HG03432 (cell line): ENCODE measurements around the gene SGSM2.
"Not testable (repeated sequence)": the region's sequence is repeated elsewhere in the genome, so short reads cannot be mapped to it uniquely, and the experiment has no call there.

Experiments
- ATAC-seq: cut with Tn5 transposase; IDR thresholded peaks from one replicate; pipeline ENCODE4 v1.9.1; 2021; ENCODE audit warnings: mild to moderate bottlenecking, moderate library complexity; ENCODE audit not compliant: unreplicated experiment

The SGSM2 gene, protein sequence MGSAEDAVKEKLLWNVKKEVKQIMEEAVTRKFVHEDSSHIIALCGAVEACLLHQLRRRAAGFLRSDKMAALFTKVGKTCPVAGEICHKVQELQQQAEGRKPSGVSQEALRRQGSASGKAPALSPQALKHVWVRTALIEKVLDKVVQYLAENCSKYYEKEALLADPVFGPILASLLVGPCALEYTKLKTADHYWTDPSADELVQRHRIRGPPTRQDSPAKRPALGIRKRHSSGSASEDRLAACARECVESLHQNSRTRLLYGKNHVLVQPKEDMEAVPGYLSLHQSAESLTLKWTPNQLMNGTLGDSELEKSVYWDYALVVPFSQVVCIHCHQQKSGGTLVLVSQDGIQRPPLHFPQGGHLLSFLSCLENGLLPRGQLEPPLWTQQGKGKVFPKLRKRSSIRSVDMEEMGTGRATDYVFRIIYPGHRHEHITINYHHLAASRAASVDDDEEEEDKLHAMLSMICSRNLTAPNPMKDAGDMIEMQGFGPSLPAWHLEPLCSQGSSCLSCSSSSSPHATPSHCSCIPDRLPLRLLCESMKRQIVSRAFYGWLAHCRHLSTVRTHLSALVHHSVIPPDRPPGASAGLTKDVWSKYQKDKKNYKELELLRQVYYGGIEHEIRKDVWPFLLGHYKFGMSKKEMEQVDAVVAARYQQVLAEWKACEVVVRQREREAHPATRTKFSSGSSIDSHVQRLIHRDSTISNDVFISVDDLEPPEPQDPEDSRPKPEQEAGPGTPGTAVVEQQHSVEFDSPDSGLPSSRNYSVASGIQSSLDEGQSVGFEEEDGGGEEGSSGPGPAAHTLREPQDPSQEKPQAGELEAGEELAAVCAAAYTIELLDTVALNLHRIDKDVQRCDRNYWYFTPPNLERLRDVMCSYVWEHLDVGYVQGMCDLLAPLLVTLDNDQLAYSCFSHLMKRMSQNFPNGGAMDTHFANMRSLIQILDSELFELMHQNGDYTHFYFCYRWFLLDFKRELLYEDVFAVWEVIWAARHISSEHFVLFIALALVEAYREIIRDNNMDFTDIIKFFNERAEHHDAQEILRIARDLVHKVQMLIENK

DNA sequence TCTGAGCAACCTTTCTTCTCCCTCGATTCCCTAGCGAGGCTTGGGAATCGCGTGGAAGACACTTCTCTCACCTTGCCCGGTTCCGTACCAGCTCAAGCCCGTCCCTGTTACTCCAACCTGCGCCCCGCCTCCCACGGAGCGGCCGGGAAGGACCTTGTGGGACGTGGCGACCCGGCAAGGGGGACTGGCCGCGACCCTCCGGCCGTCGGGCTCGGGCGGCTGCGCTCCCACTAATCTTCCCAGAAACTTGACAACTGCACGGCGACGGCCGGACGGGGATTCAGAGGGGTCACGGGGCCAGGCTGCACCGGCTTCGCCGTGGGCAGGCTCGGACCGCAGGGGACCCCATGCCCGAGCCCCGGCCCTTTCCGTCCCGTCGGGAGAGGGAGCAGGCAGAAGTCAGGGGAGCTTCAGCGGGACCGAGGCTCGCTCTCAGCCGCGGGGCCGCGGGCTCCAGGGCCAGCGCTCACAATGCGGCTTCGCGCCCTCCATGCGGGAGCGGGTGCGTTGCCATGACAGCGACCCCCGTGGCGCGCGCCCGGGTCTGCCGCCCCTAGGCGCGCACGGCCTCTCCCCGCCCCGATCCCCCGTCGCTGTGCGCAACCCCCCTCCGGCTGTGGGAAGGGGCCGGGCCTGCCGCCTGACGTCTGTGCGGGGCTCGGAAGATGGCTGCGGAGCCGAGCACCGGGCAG, at the start of gene SGSM2:
Gene SGSM2 (plus strand): TSS at position 650 of the 692 bp plus-strand sequence. CDS start 188 bp downstream, outside the sequence.
- peak; percentile 42 for ATAC-seq

DNA sequence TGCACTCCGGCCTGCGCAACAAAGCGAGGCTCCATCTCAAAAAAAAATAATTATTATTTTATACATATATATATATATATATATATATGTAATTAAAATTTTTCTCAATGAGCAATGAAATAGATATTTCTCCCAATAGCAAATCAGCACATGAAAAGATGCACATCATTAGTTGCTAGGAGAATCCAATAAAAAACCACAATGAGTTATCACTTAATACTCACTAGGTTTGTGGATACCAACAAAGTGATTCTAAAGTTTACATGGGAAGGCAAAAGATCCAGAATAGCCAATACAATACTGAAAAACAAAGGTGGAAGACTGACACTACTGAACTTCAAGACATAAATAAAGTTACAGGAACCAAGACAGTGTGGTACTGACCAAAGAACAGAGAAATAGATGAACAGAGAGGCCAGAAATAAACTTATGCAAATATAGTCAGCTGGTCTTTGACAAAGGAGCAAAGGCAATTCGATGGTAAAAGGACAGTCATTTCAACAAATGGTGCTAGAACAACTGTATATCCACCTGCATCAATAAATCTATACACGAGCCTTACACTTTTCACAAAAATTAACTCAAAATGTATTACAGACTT, 47.3 kb upstream of the SGSM2 start:
- ATAC-seq: no peak

DNA sequence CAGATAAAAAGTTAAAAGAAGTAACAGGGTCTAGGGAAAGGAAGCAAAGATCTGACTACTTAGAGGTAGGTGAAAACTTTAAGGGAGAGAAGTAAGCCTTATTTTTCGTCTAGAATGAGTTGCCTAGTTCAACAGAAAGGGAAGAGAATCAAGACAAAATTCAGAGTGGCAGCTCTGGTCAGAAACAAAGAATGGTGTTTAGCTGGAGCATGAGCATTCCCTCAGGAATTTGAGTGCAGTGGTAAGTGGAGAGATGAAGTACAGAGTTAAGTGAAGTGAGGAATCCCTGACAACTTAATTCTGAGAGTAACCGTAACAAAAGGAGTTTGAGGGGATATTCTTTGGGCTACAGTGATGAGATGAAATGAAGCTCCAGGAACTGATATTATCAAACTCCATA, 45.2 kb upstream of the SGSM2 start:
- ATAC-seq: no peak

DNA sequence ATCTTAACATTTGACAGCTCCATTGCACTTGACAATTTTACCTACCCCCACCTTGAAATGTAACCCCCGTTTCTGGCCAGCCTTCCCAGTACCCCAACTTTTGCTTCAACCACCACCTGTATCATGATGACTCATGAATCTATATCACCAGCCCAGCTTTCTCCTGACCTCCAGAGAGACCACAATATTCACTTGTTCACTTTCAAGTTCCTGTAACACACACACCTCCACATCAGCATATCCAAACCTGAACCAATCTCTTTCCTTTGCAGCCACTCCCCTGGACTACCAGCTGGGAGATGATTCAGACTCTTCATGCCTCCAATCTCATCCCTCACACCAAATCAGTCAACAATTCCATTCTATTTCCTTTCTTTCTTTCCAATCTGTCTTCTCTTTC, 41.7 kb upstream of the SGSM2 start:
- ATAC-seq: no peak

DNA sequence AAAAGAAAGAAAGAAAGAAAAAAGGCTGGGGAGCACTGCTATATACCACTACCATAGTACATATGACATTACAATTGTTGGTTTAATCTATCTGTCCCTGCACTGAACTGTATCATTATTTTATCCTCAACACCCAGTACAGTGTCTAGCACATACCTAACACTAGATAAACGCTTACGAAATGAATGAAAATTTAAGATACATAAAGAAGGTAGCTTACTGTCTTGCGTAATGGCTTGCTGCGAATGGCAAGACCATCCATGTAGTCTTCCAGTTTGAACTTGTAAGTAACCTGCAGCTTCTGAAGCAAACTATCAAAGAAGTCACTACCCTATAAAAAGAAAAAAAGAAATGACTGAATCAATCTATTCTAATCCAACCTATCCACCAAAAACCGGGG, 40.3 kb upstream of the SGSM2 start:
- ATAC-seq: no peak

DNA sequence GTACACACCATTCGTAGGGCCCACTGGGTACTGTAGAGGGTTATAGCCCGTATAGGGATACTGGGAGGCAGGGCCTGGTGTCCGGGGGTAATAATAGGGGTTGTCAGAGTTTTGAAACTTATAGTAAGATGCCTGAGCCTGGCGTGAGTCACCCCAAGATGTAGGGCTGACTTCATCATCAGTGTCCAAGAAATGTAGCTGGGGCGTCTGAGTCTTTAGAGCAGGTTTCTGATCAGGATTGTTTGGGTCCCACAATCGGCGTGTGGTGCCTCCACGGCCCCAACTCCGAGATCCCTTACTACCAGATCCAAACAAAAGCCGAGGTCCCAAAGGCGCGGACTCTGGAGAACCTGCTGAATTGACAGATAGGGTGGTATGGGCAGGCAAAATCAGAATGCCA, 38.2 kb upstream of the SGSM2 start:
- ATAC-seq: no peak

DNA sequence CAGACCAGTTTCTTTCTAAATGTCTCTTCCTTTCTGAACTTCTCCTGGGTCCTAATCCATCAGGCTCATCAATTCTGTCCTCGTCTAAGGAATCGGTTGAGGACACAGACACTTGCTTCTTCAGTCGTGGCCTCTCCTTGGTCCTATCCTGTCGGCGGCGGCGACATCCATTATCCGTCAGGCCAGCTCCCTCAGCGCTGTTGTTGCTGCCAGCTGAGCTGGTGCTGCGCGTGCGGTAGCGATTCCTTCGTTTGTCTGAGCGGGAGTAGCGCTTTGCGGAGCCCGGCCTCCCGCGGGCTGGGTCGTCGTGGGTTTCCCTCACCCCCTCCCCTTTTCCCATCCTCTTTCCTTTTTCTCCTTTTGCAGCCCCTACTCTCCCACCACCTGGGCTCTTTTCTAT, 37.5 kb upstream of the SGSM2 start:
- ATAC-seq: no peak

DNA sequence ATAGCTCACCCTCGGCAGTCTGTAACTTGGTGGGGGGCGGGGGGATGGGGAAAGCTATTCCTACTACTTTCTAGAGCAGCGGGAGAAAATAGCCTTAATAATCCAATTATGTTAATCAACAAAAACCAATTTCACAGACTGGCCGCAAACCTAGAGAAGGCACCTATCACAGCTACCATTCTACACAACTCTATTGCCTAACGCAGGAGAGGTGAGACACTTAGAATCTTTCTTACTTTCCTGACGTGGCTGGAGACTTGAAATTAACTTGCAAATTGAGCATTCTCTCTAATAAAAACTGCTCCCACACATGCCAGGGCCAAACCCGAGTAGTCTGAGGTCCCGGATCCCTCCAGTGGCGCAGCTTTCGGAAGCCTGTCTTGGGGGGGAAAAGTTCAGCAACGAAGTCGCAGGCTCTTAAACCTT, 34.5 kb upstream of the SGSM2 start:
- ATAC-seq: no peak

DNA sequence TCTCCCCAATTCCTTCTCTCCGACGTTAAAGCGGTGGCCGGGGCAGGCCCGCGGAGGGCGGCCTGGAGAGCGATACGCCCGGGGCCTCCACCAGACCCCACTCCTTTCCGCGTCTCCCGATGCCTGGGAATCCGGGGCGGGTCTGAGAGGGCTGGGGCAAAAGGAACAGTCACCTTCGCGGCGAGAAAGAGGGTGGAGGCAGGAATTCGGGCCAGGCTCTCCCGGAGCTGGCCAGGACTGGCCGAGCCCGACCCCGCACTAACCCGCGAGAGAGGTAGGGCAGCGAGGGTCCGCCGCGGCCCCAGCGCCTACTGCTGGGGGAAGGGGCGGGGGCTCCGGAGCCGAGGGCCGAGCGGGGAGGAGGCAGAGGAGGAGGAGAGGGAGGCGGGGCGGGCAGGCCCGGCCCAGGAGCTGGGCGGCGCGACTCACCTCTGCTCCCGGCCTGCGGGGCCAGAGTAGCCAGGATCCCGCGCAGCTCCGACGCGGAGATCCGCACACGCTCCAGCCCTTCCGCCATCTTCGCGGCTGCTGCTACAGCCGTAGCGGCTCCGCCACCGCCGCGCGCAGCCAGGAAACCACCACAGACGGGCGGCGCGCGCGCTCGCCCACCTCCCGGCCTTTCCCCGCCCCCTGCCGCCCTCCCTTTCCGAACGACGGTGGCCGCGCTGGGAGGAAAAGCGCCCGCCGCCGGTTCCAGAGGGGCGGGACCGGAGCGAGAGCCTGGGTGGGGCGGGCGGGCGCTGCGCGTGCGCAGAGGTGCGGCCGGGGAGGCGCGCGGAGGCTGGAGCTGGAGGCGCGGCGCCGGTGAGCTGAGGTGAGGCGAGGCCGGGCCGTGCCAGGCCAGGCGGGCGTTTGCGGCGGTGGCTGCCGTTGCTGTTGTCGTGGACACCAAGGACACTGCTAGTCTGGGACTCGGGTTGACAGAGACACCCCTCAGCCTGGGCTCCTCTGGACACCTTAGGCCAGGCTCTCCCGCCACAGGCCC, 33.8 kb upstream of the SGSM2 start, which contains the start of the genes SMG6 and SRR:
Gene SMG6 (minus strand): TSS at position 582 of the 985 bp plus-strand sequence. CDS start 65 bp downstream, at position 517.
Gene SRR (plus strand): TSS at position 747 of the 985 bp plus-strand sequence. CDS start 11,611 bp downstream, outside the sequence.
- ATAC-seq: peak; percentile 80

DNA sequence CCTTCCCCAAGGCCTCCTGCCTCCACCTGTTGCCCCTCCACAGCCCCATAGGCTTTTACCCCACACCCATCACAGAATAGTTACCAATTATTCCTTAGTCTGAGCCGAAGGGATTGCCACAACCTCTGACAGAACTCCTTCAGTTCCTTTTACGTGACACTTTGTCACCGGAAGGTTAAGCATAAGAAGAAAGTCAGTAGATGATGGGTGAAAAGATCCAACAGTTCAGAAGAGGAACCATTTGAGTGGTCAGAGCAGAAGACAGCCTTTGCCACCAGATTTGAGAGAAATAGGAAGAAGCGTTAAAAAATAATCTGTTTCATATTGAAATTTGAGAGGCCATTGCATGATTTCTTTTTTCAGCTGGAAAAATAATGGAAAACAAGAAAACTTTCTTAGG, 32.4 kb upstream of the SGSM2 start:
- no peak for ATAC-seq

DNA sequence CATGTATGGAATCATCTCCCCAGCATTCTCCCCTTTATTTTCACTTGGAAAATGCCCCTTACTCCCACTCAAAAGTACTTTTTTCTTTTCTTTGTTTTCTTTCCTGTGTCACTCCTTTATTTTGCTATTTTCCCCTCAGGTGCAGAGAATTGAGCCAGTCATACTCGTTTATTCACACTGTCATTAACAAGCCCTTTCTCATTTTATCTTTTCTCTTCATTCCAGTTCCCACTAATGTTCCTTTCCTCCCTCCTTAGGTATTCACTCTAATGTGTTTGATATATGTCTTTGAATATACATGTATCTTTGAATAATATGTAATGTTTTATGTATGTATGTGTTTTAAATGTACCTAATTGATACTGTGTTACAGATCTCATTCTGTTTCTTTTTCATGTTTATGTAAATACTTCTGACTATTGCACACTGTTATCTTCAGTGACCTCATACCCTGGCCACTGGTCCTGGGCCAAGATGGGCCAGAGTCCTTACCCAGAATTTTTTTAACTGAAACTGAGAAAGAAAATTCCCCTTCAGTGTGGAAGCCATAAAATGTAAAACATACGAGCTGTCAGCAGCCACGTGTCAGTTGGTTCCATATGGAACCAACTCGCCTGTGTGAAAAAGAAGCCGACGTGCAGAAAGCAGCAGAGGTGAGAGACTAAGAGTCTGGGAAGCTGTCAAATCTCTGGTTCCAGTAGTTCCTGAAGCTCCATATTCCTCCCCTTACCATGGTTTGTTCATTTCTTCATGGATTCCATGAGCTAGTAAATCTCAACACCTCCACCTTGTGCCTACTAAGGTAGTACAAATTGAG, 27.8 kb upstream of the SGSM2 start:
- no peak for ATAC-seq

DNA sequence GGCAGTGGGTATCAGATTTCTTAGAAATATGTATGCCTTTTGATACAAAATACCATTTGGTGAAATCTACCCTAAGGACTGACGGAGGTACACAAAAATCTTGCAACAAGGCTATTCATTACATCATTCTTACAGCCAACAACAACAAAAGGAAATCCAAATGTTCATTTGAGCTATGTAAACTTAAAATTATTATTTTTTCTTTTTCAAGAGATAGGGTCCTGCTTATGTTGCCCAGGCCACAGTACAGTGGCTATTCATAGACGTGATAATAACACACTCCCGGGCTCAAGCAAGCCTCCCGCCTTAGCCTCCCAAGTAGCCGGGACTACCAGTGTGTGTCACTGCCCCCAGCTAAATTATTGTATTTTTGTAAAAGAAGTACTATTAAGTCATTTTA, 24.6 kb upstream of the SGSM2 start:
- no peak for ATAC-seq

DNA sequence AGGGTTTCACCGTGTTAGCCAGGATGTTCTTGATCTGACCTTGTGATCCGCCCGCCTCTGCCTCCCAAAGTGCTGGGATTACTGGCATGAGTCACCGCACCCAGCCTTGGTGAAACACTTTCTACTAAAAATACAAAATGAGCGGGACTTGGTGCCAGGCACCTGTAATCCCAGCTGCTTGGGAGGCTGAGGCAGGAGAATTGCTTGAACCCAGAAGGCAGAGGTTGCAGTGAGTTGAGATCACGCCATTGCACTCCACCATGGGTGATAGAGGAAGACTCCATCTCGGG, 20.4 kb upstream of the SGSM2 start:
- not testable (repeated sequence) for ATAC-seq

DNA sequence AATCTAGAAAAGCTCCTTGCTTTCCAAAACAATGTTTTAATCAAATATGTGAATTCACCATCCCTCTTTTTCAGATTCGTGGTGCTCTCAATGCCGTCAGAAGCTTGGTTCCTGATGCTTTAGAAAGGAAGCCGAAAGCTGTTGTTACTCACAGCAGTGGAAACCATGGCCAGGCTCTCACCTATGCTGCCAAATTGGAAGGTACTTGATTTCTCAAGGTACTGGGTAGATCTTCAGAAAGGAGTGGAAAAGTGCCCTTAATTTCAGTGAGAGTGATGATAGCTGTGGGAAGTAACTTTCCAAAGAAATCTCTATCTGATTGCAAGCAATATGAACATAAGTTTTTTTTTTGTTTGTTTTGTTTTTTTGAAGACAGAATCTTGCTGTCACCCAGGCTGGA, 19.5 kb upstream of the SGSM2 start:
- ATAC-seq: no peak

DNA sequence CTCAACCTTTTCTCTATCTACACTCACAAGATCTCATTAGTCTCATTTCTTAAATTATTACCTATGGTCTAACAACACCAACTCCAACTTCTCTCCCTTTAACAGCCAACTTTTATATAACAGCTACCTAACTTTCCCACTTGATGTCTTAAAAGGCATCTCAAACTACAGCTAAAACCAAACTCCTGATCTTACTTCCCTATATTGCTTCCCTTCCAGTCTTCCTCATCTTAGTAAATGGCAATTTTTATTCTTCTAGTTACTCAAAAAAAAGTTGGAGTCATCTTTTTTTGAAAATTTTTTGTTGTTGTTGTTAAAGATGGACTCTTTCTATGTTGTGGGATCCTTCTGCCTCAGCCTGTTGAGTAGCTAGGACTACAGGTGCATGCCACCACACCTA, 18.2 kb upstream of the SGSM2 start:
- no peak for ATAC-seq

DNA sequence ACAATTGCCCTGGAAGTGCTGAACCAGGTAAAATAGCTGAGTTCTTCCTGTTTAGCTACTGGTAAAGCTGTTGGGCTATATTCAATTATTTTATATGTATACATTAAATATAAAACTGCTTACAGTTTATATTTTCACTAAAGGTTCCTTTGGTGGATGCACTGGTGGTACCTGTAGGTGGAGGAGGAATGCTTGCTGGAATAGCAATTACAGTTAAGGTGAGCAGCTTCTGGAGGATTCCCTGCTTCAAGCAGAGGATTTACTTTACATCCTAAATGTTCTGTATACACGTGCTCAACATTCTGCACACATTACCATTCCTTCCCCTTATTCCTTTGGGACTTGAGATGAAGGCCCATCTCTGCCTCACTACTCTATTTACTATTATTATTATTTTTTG, 15.9 kb upstream of the SGSM2 start:
- ATAC-seq: no peak

DNA sequence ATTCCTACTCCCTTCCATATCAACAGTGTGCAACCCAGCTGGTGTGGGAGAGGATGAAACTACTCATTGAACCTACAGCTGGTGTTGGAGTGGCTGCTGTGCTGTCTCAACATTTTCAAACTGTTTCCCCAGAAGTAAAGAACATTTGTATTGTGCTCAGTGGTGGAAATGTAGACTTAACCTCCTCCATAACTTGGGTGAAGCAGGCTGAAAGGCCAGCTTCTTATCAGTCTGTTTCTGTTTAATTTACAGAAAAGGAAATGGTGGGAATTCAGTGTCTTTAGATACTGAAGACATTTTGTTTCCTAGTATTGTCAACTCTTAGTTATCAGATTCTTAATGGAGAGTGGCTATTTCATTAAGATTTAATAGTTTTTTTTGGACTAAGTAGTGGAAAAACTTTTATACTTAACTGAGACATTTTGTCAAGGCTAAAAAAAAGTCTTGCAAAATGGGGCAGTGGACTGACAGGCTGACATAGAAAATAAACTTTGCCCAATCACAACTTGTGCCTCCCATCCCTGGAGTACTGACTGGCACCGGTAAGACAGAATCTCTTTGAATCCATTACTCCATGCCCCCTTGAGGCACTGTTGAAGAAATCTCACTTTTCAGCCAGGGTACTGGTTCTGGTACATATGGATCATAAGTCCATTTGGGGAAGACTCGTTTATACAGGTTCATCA, 13.5 kb upstream of the SGSM2 start:
- ATAC-seq: no peak

DNA sequence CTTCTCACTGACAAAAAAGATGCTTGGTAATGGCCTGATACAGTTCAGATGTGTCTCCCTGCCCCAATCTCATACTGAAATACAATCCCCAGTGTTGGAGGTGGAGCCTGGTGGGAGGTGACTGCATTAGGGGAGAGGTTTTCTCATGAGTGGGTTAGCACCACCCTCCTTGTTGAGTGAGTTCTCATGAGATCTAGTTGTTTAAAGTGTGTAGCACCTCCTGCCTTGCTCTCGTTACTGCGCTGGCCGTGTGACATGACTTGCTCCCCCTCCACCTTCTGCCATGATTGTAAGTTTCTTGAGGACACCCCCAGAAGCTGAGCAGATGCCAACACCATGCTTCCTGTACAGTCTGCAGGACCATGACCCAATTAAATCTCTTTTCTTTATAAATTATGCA, 6.0 kb upstream of the SGSM2 start:
- ATAC-seq: no peak
